Measurements from ENCODE around the gene PIGU.

Gene PIGU

DNA sequence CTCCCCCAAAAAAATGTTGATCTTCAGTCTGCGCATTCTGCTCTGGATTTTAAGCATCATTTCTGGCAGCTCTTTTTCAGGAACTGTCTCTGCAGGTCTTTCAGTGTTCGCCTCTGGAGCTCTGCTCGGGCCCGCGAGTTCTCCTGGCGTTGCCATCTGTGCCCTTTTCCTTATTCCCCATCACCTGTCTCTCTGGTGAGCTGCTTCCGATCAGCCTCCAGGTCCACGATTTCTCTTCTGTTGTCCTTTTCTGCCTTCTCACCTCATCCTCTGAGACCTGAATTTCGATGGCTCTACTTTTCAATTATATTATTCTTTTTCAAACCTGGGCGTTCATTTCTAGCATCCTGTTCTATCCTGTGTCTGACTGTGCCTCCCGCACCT, 119.0 kb downstream of the PIGU start:
- DNase-seq (ENCODE audit: low spot score) = no peak

DNA sequence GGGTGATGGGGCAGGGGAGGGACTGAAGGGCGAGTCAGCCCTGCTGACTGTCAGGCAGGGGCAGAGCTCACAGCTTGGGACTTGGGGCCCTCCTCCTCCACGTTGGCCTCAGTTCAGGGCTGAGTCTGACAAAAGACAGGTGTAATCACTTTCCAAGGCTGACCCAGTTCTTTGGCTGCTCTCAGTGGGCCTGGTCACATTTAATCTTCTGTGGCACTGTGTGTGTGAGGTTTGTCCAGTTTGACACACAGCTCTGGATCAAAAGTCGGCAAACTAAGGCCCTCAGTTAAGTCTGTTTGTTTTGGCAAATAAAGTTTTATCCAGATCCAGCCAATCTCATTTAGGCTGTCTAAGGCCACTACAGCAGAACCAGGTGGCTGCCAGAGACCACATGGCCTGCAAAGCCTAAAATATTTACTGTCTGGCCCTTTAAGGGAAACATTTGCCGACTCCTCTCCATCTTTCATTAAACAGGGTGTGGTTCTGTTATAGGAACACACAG, 123.5 kb downstream of the PIGU start:
- DNase-seq (ENCODE audit: low spot score) = no peak

DNA sequence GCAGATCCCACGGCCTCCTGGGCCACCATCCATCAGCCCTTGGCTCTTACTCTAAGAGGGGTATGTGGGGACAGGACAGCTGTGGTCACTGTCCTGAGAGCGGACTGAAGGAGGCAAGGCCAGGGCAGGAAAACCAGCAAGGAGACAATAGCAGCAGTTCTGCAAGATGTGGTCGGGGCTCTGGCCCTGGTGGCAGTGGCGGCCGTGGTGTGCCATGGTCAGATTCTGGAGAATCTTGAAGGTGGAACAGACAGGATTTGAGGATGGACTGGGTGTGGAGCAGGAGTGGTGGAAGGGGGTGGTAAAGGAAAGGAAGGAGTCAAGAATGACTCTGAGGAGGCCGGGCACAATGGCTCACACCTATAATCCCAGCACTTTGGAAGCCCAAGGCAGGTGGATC, 124.3 kb downstream of the PIGU start:
- no peak for DNase-seq (ENCODE audit: low spot score)

DNA sequence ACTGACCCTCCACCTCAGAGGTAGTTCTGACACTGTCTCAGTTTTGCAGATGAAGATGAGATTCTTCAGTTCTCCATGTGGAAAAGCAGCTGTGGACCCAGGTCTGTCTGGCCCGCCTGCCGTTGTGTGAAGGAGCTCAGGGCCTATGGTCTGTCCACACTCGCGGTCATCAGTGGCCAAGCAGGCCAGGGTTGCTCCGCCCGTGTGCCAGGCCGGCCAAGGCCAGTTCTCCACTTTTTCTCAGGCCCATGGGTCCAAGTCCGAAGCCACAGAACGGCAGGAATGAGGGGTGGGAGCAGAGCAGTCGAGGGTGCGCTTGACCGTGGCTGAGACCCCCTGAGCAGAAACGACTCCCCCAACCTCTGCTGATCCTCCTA, 127.0 kb downstream of the PIGU start:
- no peak for DNase-seq (ENCODE audit: low spot score)

DNA sequence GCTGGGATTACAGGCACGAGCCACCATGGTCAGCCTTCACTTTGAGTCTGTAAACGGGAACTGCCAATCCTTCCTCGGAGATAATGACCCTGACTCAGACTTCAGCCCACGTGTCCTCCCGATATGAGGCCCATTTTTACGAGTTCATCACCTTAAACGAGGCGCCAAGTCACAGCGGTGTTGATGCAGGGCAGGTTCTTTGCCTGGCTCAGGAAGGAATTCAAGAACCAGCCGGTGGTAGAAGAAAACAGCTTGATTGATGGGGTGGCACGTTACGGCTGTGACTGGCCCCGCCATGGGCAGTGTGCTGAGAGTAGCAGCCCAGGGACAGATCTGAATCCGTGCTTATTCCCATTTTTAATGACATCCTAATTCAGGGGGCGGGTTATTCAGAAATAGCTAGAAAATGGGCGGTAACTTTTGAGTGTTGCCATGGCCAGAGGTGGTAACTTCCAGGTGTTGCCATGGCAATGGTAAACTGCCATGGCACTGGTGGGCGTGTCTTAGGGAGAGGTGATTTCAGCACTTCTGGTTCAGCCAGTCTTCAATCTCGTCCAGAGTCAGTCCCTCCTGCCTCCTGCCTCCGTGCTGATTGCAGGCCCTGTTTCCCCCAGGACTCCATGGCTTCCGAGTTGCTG, 127.5 kb downstream of the PIGU start:
- DNase-seq (ENCODE audit: low spot score) = no peak

DNA sequence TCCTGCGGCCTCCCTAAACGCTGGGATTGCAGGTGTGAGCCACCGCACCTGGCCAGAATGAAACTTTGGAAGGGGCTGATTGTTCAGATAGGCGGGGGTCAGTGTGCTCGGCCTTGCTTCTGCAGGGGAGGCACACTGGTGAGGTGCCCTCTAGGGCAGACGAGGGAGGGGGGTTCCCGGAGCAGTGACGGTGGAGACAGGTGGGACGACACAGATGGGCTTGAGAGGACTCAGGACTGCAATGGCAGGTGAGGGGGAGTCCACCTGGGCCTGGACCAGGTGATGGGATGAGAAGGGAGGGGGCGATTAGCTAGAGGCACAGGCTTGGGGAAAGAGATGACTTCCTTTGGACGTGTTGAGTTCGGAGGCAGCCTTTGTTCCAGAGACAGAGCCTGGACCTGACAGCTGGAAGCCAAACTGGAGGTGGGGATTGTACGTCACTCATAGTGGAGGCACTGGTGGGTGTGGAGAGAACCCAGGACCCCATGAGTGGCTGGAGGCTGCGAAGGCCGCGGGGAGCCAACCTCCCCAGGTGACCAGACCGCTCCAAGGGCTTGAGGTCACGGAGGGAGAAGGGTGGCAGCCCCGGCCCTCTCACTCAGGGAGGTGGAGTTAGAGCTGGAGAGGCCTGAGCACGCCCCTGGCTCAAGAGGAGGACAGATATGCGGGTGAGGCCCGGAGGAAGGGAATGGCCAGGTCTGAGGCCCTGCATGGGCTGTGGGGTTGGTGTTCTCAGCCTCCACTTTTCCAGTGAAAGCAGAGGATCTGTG, 128.9 kb downstream of the PIGU start:
- no peak for DNase-seq (ENCODE audit: low spot score)

DNA sequence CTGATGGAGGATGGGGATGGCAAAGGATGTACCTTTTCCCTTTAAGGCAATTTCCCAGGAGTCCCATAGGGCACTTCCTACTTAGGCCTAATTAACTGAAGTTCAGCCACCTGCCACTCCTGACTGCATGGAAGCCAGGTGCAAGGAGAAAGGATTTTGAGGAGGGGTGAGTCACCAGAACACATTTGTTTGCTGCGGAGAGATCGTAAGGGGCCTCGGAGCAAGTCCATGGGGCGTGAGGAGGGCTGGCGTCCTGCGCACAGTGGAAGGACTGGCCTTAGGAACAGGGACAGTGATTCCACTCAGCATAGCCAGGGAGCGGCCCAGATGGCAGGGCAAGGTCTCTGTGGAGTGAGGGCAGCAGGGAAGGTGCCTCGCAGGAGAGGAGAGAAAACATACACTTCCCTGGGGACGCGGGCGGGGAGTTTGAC, 130.1 kb downstream of the PIGU start:
- DNase-seq (ENCODE audit: low spot score) = no peak

DNA sequence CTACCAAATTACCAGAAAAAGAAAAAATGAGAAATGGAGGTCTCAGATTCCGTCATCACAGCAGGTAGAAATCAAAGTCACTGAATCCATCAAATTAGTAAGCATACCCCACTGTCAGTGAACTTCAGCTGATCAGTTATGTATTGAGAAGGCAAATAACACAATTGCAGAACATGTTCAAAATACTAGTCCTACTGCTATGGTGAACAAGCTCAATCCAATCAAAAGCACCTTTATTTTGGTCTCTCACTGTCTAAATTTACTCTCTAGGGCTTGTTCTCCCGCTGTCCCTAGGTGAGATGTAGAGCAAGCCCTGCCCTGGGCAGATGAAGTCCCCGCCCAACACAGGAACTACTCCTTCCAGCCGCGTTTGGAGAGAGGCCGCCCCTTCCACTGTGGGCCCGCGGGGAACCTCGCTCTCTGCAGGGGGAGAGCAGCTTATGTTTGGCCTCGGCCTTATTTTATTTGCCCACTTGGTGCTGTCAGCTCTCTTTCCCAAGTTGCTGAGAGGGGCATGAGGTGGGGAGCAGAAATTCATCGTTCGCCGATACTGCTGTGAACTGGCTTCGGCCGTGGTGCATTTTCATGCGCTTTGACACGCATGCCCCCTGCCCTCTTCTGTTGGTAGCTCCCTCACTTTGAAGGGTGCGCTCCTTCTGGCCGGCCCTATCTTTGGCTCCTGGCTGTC, 132.6 kb downstream of the PIGU start:
- DNase-seq (ENCODE audit: low spot score) = no peak

DNA sequence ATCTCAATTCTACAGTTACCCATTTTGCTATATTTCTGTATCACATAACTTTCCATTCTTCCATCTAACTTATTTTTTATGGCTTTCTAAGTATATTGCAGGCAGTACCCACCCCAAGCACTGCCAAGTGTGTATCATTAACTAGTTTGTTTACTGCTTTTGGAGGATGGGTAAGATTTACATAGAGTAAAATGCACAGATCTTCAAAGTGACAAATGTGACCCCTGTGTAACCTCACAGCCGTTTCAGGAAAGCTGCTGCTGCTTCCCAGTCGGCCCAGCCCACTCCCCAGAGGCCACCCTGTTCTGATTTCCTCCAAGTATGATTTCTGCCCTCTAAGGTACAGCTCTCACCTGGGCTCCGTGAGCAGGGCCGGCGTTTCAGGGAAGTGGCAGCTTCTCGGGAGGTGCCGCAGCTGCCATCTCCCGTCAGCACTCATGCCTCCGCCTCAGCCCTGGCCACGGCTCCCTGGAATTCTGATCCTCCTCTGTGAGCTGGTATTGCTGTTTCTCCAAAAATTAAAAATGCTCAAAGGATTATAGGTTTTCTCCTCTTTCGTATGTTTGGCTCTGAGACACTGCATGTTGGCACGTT, 133.3 kb downstream of the PIGU start:
- DNase-seq (ENCODE audit: low spot score) = no peak

DNA sequence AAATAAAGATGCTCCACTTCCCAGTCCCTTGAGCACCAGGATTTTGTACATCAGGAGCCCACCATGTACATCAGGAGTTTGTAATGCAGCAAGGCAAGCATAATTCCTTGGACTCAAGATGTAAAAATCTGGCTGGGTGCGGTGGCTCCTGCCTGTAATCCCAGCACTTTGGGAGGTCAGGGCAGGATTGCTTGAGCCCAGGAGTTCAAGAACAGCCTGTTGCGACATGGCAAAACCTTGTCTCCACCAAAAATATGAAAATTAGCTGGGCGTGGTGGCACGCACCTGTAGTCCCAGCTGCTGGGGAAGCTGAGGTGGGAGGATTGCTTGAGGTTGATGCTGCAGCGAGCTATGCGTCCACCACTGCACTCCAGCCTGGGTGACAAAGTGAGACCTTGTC, 134.5 kb downstream of the PIGU start:
- DNase-seq (ENCODE audit: low spot score) = no peak

DNA sequence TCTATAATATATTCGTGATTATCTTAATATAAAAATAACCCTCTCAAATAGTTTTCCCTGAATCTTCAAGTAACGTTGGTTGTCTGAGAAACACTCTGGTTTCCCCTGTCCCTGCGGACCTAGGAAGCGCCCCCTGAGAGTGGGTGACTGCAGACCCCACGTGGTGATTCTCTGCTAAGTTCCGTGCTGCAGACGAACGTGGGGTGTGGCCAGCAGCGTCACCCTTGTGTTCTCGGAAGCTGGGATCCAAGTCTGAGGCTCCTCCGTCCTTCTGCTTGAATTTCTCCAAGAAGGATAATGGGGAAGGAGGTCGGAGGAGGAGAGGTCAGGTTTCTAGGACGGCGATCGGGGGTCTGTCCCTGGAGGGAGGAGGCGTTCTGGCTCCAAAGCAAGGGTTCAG, 135.0 kb downstream of the PIGU start:
- DNase-seq (ENCODE audit: low spot score) = no peak

DNA sequence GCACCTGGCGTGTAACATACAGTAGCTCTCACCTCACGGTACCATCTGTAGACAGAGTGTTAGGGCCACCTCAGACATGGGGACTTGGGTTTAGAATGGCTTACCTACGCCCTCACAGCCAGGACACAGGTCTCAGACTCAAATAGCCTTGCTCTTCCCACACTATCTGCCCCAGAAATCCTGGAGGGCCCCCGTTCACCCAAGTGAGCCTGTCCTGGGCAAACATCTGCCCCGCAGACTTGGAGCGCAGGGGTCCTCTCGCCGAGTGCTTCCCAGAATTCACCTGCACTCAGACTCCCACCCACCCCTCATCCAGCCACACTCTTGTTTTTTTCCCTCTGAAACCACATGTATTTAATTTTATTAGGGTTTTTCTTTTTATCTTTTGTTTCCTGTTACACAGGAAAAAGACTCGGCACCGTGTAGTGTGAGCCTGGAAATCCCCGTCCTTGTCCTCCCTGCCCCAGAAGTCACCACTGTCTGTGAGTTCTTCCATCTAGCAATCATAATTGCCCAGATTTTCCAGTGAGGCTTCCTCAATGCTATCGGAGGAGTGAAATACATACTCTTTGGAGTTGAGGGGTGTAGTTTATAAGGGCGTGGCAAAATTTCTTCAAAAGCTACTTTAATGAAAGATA, 135.5 kb downstream of the PIGU start:
- no peak for DNase-seq (ENCODE audit: low spot score)

DNA sequence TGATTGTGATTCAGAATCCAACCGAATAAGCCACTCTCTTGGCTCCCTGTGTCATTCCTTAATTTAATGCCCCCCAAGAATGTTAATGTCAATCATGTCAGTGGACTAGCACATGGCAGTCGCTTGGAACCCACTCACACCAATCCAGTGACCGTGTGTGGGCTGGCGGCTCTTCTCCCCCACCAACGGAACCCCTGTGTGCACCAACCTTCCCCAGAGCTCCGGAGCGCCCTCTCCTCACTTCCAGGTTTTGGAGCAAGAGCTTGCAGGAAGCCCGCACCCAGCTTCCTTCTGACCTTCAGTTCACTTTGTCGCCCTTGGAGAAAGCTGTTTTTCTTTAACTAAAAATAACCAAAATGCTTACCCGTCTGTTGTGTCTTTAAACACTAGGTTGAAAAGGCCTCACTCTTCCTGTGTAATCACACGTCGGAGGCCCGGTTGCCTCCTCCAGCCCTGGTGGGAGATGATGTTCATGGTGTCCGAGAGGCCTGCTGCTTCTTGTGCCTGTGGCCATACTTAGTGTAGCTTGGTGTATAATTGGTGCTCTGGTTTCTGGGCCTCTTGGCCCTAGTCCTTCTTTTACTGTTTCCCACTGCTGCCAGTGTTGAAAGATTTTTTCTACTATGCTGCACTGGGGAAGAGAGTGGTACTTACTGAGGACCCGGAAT, 136.2 kb downstream of the PIGU start:
- no peak for DNase-seq (ENCODE audit: low spot score)

DNA sequence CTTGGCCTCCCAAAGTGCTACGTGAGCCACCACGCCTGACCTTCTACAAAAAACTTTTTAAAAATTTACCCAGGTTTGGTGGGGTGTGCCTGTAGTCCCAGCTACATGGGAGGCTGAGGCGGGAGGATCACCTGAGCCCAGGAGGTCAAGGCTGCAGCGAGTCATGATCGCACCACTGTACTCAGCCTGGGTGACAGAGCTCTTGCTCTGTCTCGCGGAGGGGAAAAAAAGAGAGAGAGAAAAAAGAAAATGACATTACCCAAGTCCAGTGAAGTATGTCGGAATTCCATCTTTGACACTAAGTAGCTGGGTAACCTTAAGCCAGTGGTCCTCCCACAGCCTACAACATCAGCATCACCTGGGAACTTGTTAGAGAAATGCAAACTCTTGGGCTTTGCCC, 137.1 kb downstream of the PIGU start:
- no peak for DNase-seq (ENCODE audit: low spot score)

DNA sequence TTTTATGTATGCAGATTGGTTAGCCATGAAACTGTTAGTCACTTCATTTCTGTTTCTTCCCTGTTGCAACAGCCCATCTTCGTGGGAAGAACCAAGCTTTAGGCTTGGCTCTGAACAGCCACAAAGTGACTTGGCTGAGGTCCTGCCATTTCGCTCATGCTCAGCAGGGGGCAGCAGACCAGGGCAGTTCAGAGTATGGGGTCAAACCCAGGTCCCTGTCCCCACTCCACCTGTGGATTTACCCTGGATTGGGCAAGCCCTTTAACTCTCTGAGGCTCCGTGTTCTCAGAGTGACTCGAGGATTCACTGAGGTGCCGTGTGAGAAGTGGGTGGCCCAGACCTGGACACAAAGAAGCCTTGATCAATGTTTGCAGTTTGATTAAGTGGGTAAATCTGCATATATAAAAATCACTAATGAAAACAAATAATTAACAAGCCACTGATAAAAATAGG, 138.2 kb downstream of the PIGU start:
- peak; percentile 45 for DNase-seq (ENCODE audit: low spot score)

DNA sequence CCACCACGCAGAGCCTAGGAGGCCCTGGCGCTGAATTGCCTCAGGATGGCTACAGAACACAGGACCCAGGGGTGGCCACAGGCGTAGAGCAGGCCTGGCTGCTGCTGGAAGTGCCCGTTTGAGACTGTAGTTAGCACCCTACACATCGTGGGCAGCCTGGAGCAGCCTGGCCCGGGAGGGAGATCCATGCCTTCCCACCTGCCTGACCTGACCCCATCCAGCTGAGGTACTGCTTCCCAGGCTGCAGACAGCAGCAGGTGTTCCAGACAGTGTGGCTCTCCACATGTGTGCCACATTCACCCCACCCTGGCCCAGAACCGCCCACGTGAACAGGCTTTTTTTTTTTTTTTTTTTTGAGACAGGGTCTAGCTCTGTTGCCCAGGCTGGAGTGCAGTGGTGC, 139.2 kb downstream of the PIGU start:
- DNase-seq (ENCODE audit: low spot score) = no peak

DNA sequence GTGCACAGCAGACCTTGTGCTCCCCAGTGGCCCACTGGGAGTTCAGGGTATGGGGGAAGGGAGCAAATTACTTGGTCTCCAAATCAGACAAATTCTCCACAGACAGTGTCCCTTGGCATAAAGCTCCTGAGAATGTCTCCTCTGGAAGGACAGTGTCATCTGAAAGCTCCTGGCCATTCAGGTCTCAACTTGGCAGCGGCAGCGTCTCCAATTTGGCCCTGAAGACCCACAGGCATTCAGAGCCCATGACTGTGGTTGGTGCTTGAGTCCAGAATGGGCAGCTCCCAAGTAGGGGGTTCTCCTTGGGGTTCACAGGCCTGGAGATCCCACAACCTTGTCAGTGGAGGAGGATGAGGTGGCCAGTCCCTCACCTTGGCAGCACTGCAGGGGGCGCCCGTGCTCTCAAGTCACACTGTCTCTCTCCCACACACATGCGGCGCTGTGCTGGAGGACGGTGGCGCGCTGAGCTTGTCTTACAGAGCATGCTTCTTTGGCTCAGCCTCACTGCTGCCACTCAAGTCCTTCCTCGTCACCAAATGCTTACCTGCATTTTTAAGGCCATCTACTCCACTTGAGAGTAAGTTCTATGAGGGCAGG, 140.0 kb downstream of the PIGU start:
- peak; percentile 41 for DNase-seq (ENCODE audit: low spot score)

DNA sequence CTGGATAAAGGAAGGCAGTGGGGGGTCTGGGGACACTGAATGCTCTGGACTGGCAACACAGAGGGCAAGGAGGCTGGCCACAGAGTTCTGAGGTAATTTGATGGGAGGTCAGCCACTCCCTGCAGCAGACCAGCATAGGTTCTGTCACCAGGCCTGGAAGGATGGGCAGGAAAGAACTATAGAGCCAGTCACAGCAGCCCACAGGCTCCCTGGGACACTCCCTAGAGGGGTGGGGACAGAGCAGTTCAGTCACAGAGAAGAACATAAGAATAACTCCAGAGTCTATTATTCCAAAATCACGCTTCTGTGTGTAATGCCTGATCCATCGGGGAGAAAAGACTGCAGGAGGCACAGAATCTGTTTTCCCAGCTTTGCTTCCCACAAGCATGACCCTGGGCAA, 141.0 kb downstream of the PIGU start:
- no peak for DNase-seq (ENCODE audit: low spot score)

DNA sequence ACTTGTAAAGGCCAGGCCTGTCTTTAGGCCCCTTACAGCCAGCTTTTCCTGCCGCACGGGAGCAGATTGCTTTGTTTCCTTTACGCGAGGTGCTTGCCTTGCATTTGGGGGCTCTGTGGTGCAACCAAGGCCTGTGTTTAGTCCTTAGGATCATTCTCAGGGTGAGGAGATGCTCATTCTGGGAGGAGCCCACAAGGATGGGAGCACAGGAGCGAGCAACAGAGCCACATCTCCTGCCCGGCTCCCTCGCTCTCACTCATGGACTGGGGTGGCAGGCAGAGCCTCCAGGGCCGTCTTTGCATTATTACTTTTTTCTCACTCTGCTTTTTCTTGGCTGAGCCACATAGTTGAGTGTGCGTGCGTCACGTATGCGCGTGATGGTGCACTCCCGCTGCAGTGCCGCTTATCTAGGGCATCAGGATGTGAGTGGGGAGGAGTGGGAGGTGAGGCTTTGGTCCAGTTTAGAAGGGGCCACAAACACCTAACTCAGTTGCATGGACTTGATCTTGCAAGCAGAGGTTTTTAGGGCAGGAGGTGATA, 141.5 kb downstream of the PIGU start:
- DNase-seq (ENCODE audit: low spot score) = no peak

DNA sequence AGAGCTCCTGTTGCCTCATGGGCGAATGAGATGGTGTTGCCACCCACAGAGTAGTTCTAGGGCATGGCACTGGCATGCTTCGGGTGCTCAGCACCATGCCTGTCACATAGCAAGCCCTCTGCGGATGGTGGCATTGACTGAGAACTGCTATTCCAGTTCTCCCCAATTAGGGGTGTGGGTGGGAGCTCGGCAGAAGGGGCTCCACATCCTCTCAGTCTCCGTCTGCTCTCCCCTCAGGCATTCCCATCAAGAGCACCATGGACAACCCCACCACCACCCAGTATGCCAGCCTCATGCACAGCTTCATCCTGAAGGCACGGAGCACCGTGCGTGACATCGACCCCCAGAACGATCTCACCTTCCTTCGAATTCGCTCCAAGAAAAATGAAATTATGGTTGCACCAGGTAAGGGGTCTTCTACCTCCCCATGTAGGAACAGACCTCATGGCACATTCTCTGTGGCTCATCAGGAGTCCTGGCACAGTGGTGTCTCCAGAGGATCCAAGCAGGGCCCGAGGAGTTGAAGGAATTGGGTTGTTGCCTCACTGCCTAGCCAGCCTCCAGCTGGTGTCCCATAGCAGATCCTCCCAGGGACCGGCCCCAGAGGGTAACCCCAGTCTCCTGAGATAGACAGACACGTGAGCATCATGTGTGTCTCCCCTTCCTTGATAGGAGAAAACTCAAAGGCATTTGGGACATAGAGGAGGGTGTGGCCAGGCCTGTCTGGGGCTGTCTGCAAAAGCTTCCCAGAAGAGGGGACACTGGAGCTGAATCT, 142.3 kb downstream of the PIGU start:
- no peak for DNase-seq (ENCODE audit: low spot score)

All from globus pallidus (tissue), 1 donor.